Neural progenitor cell (in vitro differentiated cells): Measurements from ENCODE around the gene GYS2. TPM values are rescaled to one million over a fixed set of nuclear protein-coding genes. Genes with fewer than 3 reads are reported as not detected.

ENCODE experiments used
- DNase-seq: peaks from one replicate; pipeline ENCODE4 v3.0.0-alpha.2; 2016; ENCODE audit warnings: low spot score
- H2AFZ ChIP-seq: fragments of 200-600 bp; sonication (generic); replicated peaks from 2 replicates; pipeline ENCODE4 v1.6.1; 2016; ENCODE audit warnings: antibody characterized with exemption
- H3F3A ChIP-seq: fragments of 200-600 bp; sonication (generic); 2 replicates; pipeline ENCODE4 v1.6.1; 2016; ENCODE audit warnings: antibody characterized with exemption, low read depth
- H3K27ac ChIP-seq: fragments of 200-600 bp; sonication (generic); 2 replicates; pipeline ENCODE4 v1.5.1; 2016; ENCODE audit warnings: mild to moderate bottlenecking
- H3K27me3 ChIP-seq: fragments of 200-600 bp; sonication (generic); 2 replicates; pipeline ENCODE4 v1.6.1; 2016; ENCODE audit warnings: mild to moderate bottlenecking, moderate library complexity
- H3K36me3 ChIP-seq: fragments of 200-600 bp; sonication (generic); 2 replicates; pipeline ENCODE4 v1.5.1; 2016
- H3K4me1 ChIP-seq: fragments of 200-600 bp; sonication (generic); 2 replicates; pipeline ENCODE4 v1.6.1; 2016; ENCODE audit warnings: mixed run types
- H3K4me2 ChIP-seq: fragments of 200-600 bp; sonication (generic); 2 replicates; pipeline ENCODE4 v1.6.1; 2016
- H3K4me3 ChIP-seq: fragments of 200-600 bp; sonication (generic); 2 replicates; pipeline ENCODE4 v1.5.1; 2016
- H3K79me2 ChIP-seq: fragments of 200-600 bp; sonication (generic); 2 replicates; pipeline ENCODE4 v1.6.1; 2016; ENCODE audit warnings: low read depth
- H3K9ac ChIP-seq: fragments of 200-600 bp; sonication (generic); 2 replicates; pipeline ENCODE4 v1.6.1; 2016
- H3K9me3 ChIP-seq: fragments of 200-600 bp; sonication (generic); 2 replicates; pipeline ENCODE4 v1.5.1; 2016; ENCODE audit warnings: low read depth
- H4K20me1 ChIP-seq: fragments of 200-600 bp; sonication (generic); 2 replicates; pipeline ENCODE4 v1.6.1; 2016; ENCODE audit warnings: low read depth
- H3K27ac Mint-ChIP-seq: 3 replicates; pipeline ENCODE4 v1.8.0; 2021; ENCODE audit warnings: mixed read lengths
- H3K27me3 Mint-ChIP-seq: 2 replicates; pipeline ENCODE4 v1.8.0; 2022; ENCODE audit warnings: low read depth, mild to moderate bottlenecking, inconsistent platforms, moderate library complexity, mixed read lengths; ENCODE audit not compliant: insufficient read depth
- H3K36me3 Mint-ChIP-seq: 3 replicates; pipeline ENCODE4 v1.8.0; 2021; ENCODE audit warnings: mixed read lengths
- H3K4me1 Mint-ChIP-seq: 3 replicates; pipeline ENCODE4 v1.8.0; 2021; ENCODE audit warnings: mixed read lengths
- H3K4me3 Mint-ChIP-seq: 3 replicates; pipeline ENCODE4 v1.8.0; 2021; ENCODE audit warnings: mild to moderate bottlenecking, moderate library complexity, mixed read lengths
- H3K9me3 Mint-ChIP-seq: 3 replicates; pipeline ENCODE4 v1.8.0; 2020; ENCODE audit warnings: mixed read lengths
- EZH2 ChIP-seq: fragments of 200-600 bp; sonication (generic); IDR thresholded peaks from 2 replicates; pipeline ENCODE4 v1.6.1; 2017; ENCODE audit warnings: antibody characterized with exemption, mild to moderate bottlenecking, moderate library complexity
- EZH2phosphoT487 ChIP-seq: fragments of 200-600 bp; sonication (generic); IDR thresholded peaks from 2 replicates; pipeline ENCODE4 v1.6.1; 2017; ENCODE audit warnings: antibody characterized with exemption
- total RNA-seq: library from RNA; depleted of rRNA; stranded (reverse); fragments of >200 nt; gene quantifications from 2 replicates; pipeline ENCODE4 v1.2.3, GENCODE V29; 2015; ENCODE audit warnings: low replicate concordance
- TF ChIP-seq, protein P1 (sequence below): fragments of 200-600 bp; sonication (generic); IDR thresholded peaks from 2 replicates; pipeline ENCODE4 v1.5.1; 2017; ENCODE audit warnings: antibody characterized with exemption, mild to moderate bottlenecking

Gene GYS2
- total RNA-seq, 1 donor from 2014 or later: not detected

DNA sequence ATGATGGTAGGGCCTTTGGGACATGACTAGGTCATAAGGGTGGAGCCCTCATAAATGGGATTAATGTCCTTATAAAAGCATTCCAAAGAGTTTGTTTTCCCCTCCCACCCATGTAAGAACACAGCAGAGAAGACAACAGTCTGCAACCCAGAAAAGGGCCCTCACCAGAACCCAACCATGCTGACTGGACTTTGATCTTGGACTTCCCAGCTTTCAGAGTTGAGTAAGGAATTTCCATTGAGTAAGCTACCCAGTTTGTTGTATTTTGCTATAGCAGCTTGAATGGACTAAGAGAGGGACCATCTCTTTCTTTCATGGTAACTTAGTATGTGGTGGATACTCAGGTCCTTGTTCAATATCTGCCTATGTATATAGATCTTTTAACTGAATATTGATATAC, 81.5 kb downstream of the GYS2 start:
- H3K36me3 ChIP-seq: no peaks in the 10 kb centered on the region
- H2AFZ ChIP-seq: no peak overlapping the region
- H3K4me3 Mint-ChIP-seq: no peak overlapping the region
- H4K20me1 ChIP-seq: no peaks in the 10 kb centered on the region
- DNase-seq: no peak
- TF ChIP-seq EZH2phosphoT487 (no peak), EZH2 (no peak)
- TF ChIP-seq, protein P1, sequence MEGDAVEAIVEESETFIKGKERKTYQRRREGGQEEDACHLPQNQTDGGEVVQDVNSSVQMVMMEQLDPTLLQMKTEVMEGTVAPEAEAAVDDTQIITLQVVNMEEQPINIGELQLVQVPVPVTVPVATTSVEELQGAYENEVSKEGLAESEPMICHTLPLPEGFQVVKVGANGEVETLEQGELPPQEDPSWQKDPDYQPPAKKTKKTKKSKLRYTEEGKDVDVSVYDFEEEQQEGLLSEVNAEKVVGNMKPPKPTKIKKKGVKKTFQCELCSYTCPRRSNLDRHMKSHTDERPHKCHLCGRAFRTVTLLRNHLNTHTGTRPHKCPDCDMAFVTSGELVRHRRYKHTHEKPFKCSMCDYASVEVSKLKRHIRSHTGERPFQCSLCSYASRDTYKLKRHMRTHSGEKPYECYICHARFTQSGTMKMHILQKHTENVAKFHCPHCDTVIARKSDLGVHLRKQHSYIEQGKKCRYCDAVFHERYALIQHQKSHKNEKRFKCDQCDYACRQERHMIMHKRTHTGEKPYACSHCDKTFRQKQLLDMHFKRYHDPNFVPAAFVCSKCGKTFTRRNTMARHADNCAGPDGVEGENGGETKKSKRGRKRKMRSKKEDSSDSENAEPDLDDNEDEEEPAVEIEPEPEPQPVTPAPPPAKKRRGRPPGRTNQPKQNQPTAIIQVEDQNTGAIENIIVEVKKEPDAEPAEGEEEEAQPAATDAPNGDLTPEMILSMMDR: no peak
- H3K9me3 ChIP-seq: no peaks in the 10 kb centered on the region
- H3K27ac Mint-ChIP-seq: no peak overlapping the region
- no peak overlapping the region for H3K9ac ChIP-seq
- H3K4me2 ChIP-seq: no peak overlapping the region
- H3F3A ChIP-seq: peaks cover 2% of the 10 kb centered on the region
- peaks cover 1% of the 10 kb centered on the region for H3K4me1 ChIP-seq
- no peaks in the 10 kb centered on the region for H3K79me2 ChIP-seq
- no peak overlapping the region for H3K4me3 ChIP-seq
- peaks cover 5% of the 10 kb centered on the region for H3K27me3 Mint-ChIP-seq
- H3K9me3 Mint-ChIP-seq: no peaks in the 10 kb centered on the region
- H3K4me1 Mint-ChIP-seq: peaks cover 3% of the 10 kb centered on the region
- H3K27ac ChIP-seq: no peak overlapping the region
- no peaks in the 10 kb centered on the region for H3K36me3 Mint-ChIP-seq
- peaks cover 33% of the 10 kb centered on the region for H3K27me3 ChIP-seq

DNA sequence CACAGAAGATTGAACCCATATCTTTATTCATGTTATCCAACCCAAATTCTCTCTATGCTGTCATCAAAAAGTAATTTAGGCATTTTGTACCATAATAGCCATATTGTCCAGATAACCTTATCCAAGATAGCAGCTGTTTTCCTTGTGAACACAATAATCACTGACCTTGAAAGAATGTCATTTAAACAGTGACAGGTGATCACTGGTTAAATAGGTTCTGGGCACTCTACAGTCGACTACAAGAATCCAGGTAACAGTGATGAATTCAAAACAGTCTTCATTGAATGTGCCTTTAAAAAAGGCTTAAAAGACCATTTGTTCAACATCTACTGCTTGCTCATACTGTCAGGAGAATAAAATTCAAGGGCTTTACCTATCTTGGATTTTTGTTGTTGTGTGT, 83.1 kb downstream of the GYS2 start:
- Histone ChIP-seq H3K4me2 (no peak overlapping the region), H3K27ac (no peak overlapping the region), H3K36me3 (peaks cover 7% of the 10 kb centered on the region), H3K27me3 (peaks cover 16% of the 10 kb centered on the region), H3K4me3 (no peak overlapping the region), H2AFZ (no peak overlapping the region), H3K79me2 (no peaks in the 10 kb centered on the region), H4K20me1 (no peaks in the 10 kb centered on the region), H3K9me3 (no peaks in the 10 kb centered on the region), H3K4me1 (no peaks in the 10 kb centered on the region), H3K9ac (no peak overlapping the region), H3F3A (no peaks in the 10 kb centered on the region)
- Mint-ChIP-seq H3K9me3 (no peaks in the 10 kb centered on the region), H3K4me1 (no peaks in the 10 kb centered on the region), H3K4me3 (no peak overlapping the region), H3K27me3 (peaks cover 2% of the 10 kb centered on the region), H3K27ac (no peak overlapping the region), H3K36me3 (no peaks in the 10 kb centered on the region)
- no peak for TF ChIP-seq EZH2phosphoT487
- DNase-seq: no peak

DNA sequence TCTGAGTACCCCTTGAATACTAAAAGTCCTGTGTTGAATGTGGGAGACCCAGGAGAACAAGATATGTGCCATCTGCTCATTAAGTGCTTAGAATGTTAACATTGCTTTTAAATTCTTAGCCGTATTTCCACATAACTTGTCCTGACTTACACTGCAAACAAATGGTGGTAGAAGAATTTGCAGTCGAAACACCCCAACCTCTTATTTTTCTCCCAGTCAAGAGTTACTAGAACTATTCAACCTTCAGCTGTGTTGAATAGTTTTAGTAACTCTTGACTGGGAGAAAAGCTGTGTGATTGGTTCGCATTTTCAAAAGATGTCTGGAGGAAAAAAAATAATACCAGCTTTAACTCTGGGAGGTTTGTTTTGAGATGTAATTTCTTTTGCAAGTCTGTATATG, 86.2 kb downstream of the GYS2 start:
- H3K27me3 ChIP-seq: no peaks in the 10 kb centered on the region
- no peaks in the 10 kb centered on the region for H3F3A ChIP-seq
- H3K9ac ChIP-seq: no peak overlapping the region
- no peaks in the 10 kb centered on the region for H3K36me3 Mint-ChIP-seq
- no peaks in the 10 kb centered on the region for H4K20me1 ChIP-seq
- H2AFZ ChIP-seq: no peak overlapping the region
- no peaks in the 10 kb centered on the region for H3K79me2 ChIP-seq
- H3K4me2 ChIP-seq: no peak overlapping the region
- H3K4me1 Mint-ChIP-seq: no peaks in the 10 kb centered on the region
- no peak overlapping the region for H3K27ac ChIP-seq
- H3K9me3 ChIP-seq: no peaks in the 10 kb centered on the region
- peaks cover 2% of the 10 kb centered on the region for H3K27me3 Mint-ChIP-seq
- H3K4me3 Mint-ChIP-seq: no peak overlapping the region
- no peak for DNase-seq
- H3K4me1 ChIP-seq: no peaks in the 10 kb centered on the region
- no peak for TF ChIP-seq EZH2
- TF ChIP-seq EZH2phosphoT487: no peak
- TF ChIP-seq, protein P1: no peak
- H3K4me3 ChIP-seq: no peak overlapping the region
- no peaks in the 10 kb centered on the region for H3K9me3 Mint-ChIP-seq
- H3K27ac Mint-ChIP-seq: no peak overlapping the region
- H3K36me3 ChIP-seq: peaks cover 17% of the 10 kb centered on the region

DNA sequence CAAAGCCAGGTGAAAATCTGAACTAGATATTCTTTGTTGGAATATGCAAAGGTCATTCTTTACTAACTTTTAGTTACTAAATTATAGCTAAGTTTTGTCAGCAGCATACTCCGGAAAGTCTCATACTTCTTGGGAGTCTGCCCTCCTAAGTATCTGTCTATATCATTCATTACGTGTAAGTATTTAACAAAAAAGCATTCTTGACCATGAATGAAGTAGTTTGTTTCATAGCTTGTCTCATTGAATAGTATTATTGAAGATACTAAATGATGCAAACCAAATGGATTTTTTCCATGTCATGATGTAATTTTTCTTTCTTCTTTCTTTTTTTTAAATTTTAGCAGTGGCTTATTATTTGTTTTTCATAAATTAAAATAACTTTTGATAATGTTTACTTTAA, 88.4 kb downstream of the GYS2 start:
- H3F3A ChIP-seq: no peaks in the 10 kb centered on the region
- TF ChIP-seq EZH2phosphoT487: no peak
- TF ChIP-seq EZH2: no peak
- TF ChIP-seq, protein P1: no peak
- Mint-ChIP-seq H3K27ac (no peak overlapping the region), H3K36me3 (no peaks in the 10 kb centered on the region), H3K4me3 (no peak overlapping the region), H3K27me3 (peaks cover 2% of the 10 kb centered on the region), H3K9me3 (no peaks in the 10 kb centered on the region), H3K4me1 (no peaks in the 10 kb centered on the region)
- peaks cover 17% of the 10 kb centered on the region for H3K36me3 ChIP-seq
- H3K9ac ChIP-seq: no peak overlapping the region
- H3K4me1 ChIP-seq: no peaks in the 10 kb centered on the region
- no peak overlapping the region for H2AFZ ChIP-seq
- H3K79me2 ChIP-seq: no peaks in the 10 kb centered on the region
- no peak overlapping the region for H3K4me3 ChIP-seq
- no peaks in the 10 kb centered on the region for H3K9me3 ChIP-seq
- no peaks in the 10 kb centered on the region for H4K20me1 ChIP-seq
- DNase-seq: no peak
- no peak overlapping the region for H3K4me2 ChIP-seq
- no peak overlapping the region for H3K27ac ChIP-seq
- H3K27me3 ChIP-seq: no peaks in the 10 kb centered on the region
